HEK293 (cell line): ENCODE data around the gene PRKG2.

Experiments used
- CTCF ChIA-PET: fragments of 350-600 bp; formaldehyde crosslinking; extraction: SDS; loops from one replicate; lab custom pipeline; 2021; ENCODE audit warnings: antibody characterized with exemption; lab: Yijun Ruan, JAX
- POLR2A ChIA-PET: fragments of 300-600 bp; formaldehyde crosslinking; extraction: SDS; loops from one replicate; lab custom pipeline; 2020; ENCODE audit warnings: antibody characterized with exemption, inconsistent platforms; lab: Yijun Ruan, JAX
- H3K27ac ChIP-seq: fragments of 200-500 bp; sonication (Bioruptor generic); 2 replicates; pipeline ENCODE4 v1.5.1; 2014; ENCODE audit warnings: low read depth, low read length, control low read depth, inconsistent platforms; ENCODE audit errors: extremely low read depth
- H3K36me3 ChIP-seq, 2 experiments: fragments of 200-500 bp in 1 of 2; sonication (Bioruptor generic) in 1 of 2; 1 replicate in 1 of 2; 2 replicates in 1 of 2; pipeline ENCODE4 v1.5.1; 2014 to 2017; ENCODE audit warnings: inconsistent platforms in 2 of 2, low read length in 2 of 2; ENCODE audit not compliant: control insufficient read depth in 2 of 2, insufficient read depth in 1 of 2
- H3K4me1 ChIP-seq: fragments of 200-500 bp; sonication (Bioruptor generic); 2 replicates; pipeline ENCODE4 v1.5.1; 2014; ENCODE audit warnings: mild to moderate bottlenecking, low read length, inconsistent platforms; ENCODE audit not compliant: control insufficient read depth, insufficient read depth
- H3K4me3 ChIP-seq: 2 replicates; pipeline ENCODE4 v1.5.1; 2011; ENCODE audit warnings: low read depth, mild to moderate bottlenecking, control low read depth, low read length, moderate library complexity
- H3K9me3 ChIP-seq: fragments of 200-500 bp; sonication (Bioruptor generic); 2 replicates; pipeline ENCODE4 v1.5.1; 2014; ENCODE audit warnings: low read depth, low read length, inconsistent platforms; ENCODE audit not compliant: control insufficient read depth, insufficient read depth
- GLIS1 ChIP-seq: fragments of 450-650 bp; formaldehyde crosslinking; IDR thresholded peaks from 2 replicates; pipeline ENCODE4 v1.5.1; 2016; ENCODE audit warnings: missing biosample characterization, missing genetic modification characterization
- INSM2 ChIP-seq: fragments of 450-650 bp; formaldehyde crosslinking; IDR thresholded peaks from 2 replicates; pipeline ENCODE4 v1.5.1; 2016; ENCODE audit warnings: missing biosample characterization, missing genetic modification characterization
- KLF16 ChIP-seq: fragments of 450-650 bp; formaldehyde crosslinking; IDR thresholded peaks from 2 replicates; pipeline ENCODE4 v1.5.1; 2017; ENCODE audit warnings: missing biosample characterization, missing genetic modification characterization
- KLF17 ChIP-seq: fragments of 450-650 bp; formaldehyde crosslinking; IDR thresholded peaks from 2 replicates; pipeline ENCODE4 v1.5.1; 2016; ENCODE audit warnings: missing biosample characterization, missing genetic modification characterization
- KLF8 ChIP-seq: fragments of 450-650 bp; formaldehyde crosslinking; IDR thresholded peaks from 2 replicates; pipeline ENCODE4 v1.5.1; 2016; ENCODE audit warnings: missing biosample characterization, missing genetic modification characterization
- SP7 ChIP-seq: fragments of 450-650 bp; formaldehyde crosslinking; IDR thresholded peaks from 2 replicates; pipeline ENCODE4 v1.5.1; 2016; ENCODE audit warnings: missing biosample characterization, missing genetic modification characterization
- YY1 ChIP-seq: fragments of 450-650 bp; formaldehyde crosslinking; IDR thresholded peaks from 2 replicates; pipeline ENCODE4 v1.5.1; 2018; ENCODE audit warnings: missing biosample characterization, missing genetic modification characterization
- YY2 ChIP-seq: fragments of 450-650 bp; formaldehyde crosslinking; IDR thresholded peaks from 2 replicates; pipeline ENCODE4 v1.5.1; 2016; ENCODE audit warnings: missing biosample characterization, missing genetic modification characterization
- ZBTB8A ChIP-seq: fragments of 450-650 bp; formaldehyde crosslinking; IDR thresholded peaks from 2 replicates; pipeline ENCODE4 v1.5.1; 2016; ENCODE audit warnings: missing biosample characterization, missing genetic modification characterization
- ZFP69B ChIP-seq: fragments of 450-650 bp; formaldehyde crosslinking; IDR thresholded peaks from 2 replicates; pipeline ENCODE4 v1.5.1; 2016; ENCODE audit warnings: missing biosample characterization, missing genetic modification characterization
- ZNF140 ChIP-seq: fragments of 450-650 bp; formaldehyde crosslinking; IDR thresholded peaks from 2 replicates; pipeline ENCODE4 v1.5.1; 2016; ENCODE audit warnings: missing biosample characterization, missing genetic modification characterization
- ZNF18 ChIP-seq: fragments of 450-650 bp; formaldehyde crosslinking; IDR thresholded peaks from 2 replicates; pipeline ENCODE4 v1.5.1; 2016; ENCODE audit warnings: missing biosample characterization, missing genetic modification characterization
- ZNF266 ChIP-seq: fragments of 450-650 bp; formaldehyde crosslinking; IDR thresholded peaks from 2 replicates; pipeline ENCODE4 v1.5.1; 2016; ENCODE audit warnings: missing biosample characterization, missing genetic modification characterization, low read depth
- ZNF354C ChIP-seq: fragments of 450-650 bp; formaldehyde crosslinking; IDR thresholded peaks from 2 replicates; pipeline ENCODE4 v1.5.1; 2016; ENCODE audit warnings: missing biosample characterization, missing genetic modification characterization, low read depth, borderline replicate concordance
- ZNF529 ChIP-seq: fragments of 450-650 bp; formaldehyde crosslinking; IDR thresholded peaks from 2 replicates; pipeline ENCODE4 v1.5.1; 2017; ENCODE audit warnings: missing genetic modification characterization, missing biosample characterization; ENCODE audit not compliant: insufficient replicate concordance
- ZNF776 ChIP-seq: fragments of 450-650 bp; formaldehyde crosslinking; IDR thresholded peaks from 2 replicates; pipeline ENCODE4 v1.5.0; 2017; ENCODE audit warnings: missing biosample characterization, missing genetic modification characterization, borderline replicate concordance
- ZNF785 ChIP-seq: fragments of 450-650 bp; formaldehyde crosslinking; IDR thresholded peaks from 2 replicates; pipeline ENCODE4 v1.5.1; 2016; ENCODE audit warnings: missing biosample characterization, missing genetic modification characterization
- ZNF830 ChIP-seq: fragments of 450-650 bp; IDR thresholded peaks from 2 replicates; pipeline ENCODE4 v1.5.0; 2018; ENCODE audit warnings: missing biosample characterization, missing genetic modification characterization, low read depth, mild to moderate bottlenecking, moderate library complexity
- TF ChIP-seq, protein P1 (sequence below): fragments of 450-650 bp; formaldehyde crosslinking; IDR thresholded peaks from 2 replicates; pipeline ENCODE4 v1.5.1; 2016; ENCODE audit warnings: missing biosample characterization, missing genetic modification characterization

The PRKG2 gene

DNA sequence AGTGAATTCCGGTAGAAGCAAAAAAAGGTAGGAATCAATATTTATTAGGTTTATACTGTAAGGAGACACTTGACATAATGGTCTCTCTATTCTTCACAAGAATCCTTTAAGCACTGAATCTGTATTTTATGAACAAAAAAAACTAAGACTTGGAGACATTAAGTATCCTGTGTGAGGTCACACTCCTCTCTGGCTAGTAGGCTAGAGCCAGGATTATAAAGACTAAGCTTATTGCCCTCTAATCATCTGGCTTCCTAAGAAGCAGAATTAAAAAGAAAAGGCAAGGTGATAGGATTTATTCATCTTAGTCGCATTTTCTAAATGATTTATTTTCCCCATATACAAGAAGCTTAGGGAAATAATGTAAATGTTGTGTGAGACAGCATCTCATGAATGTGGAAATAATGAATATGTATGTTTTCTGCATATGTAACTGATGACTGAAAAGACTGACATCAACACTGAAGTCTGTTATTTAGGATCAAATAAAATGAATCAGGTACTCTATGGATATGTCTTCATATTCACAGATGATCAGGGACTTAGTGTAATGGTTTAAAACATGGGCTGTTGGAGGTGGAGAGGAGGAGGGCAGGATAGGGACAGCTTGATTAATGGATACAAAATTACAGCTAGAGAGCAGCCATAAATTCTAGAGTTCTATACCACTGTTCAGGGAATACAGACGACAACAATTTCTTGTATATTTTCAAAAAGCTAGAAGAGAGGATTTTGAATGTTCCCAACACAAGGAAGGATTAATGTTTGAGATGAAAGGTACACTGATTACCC, 30.4 kb upstream of the PRKG2 start (continued):
- no peak for TF ChIP-seq ZNF18
- TF ChIP-seq ZNF266 (tag by site-specific recombination): no peak

DNA sequence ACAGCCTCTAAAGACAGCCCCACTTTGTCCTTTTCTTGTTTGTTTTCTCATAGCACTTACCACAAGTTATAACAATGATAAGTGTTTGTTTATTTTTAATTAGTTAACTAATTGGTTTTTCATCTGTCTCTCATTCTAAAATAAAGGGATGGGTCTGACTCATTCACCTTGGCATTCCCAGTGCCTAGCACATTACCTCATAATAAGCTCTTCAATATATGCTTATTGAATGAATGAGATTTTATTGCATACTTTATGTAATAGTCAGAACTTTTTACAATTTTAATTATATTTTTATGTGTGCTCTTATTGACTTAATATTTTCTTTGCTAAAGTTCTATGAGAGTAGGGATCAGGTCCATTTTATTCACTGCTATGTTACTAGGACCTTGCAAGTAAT, 22.8 kb upstream of the PRKG2 start:
- CTCF ChIA-PET: no interaction called here
- no peak overlapping the region for H3K27ac ChIP-seq
- TF ChIP-seq ZNF830 (tag by site-specific recombination): no peak
- no peak for TF ChIP-seq ZFP69B (tag by site-specific recombination)
- no peak for TF ChIP-seq ZNF266 (tag by site-specific recombination)
- TF ChIP-seq ZNF140 (tag by site-specific recombination): no peak
- no peak for TF ChIP-seq KLF8
- TF ChIP-seq ZNF785: no peak
- TF ChIP-seq ZBTB8A (tag by site-specific recombination): no peak
- no peak for TF ChIP-seq GLIS1 (tag by site-specific recombination)
- TF ChIP-seq KLF17 (tag by site-specific recombination): no peak
- TF ChIP-seq KLF16: no peak
- TF ChIP-seq YY1 (tag by site-specific recombination): no peak
- no peak for TF ChIP-seq SP7
- TF ChIP-seq ZNF776 (tag by site-specific recombination): no peak
- TF ChIP-seq YY2 (tag by site-specific recombination): no peak
- TF ChIP-seq INSM2 (tag by site-specific recombination): no peak
- no peak for TF ChIP-seq ZNF354C (tag by site-specific recombination)
- TF ChIP-seq, protein P1, sequence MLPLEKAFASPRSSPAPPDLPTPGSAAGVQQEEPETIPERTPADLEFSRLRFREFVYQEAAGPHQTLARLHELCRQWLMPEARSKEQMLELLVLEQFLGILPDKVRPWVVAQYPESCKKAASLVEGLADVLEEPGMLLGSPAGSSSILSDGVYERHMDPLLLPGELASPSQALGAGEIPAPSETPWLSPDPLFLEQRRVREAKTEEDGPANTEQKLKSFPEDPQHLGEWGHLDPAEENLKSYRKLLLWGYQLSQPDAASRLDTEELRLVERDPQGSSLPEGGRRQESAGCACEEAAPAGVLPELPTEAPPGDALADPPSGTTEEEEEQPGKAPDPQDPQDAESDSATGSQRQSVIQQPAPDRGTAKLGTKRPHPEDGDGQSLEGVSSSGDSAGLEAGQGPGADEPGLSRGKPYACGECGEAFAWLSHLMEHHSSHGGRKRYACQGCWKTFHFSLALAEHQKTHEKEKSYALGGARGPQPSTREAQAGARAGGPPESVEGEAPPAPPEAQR (tag by site-specific recombination): no peak
- no peak for TF ChIP-seq ZNF18
- TF ChIP-seq ZNF529 (tag by site-specific recombination): no peak
- TF ChIP-seq, all 188 proteins: peak for 0
- H3K4me1 ChIP-seq: no peaks in the 10 kb centered on the region
- H3K9me3 ChIP-seq: no peaks in the 10 kb centered on the region
- H3K36me3 ChIP-seq: no peaks in the 10 kb centered on the region
- POLR2A ChIA-PET: no interaction called here
- H3K4me3 ChIP-seq: no peak overlapping the region
